22Rv1 (cell line): ENCODE results near the gene GPR27.

ENCODE experiments used
- H3K27ac ChIP-seq: fragments of 450-650 bp; 2 replicates; pipeline ENCODE4 v1.5.1; 2017
- CTCF ChIP-seq: fragments of 450-650 bp; IDR thresholded peaks from 2 replicates; pipeline ENCODE4 v1.5.1; 2017; ENCODE audit warnings: mild to moderate bottlenecking
- ZFX ChIP-seq: fragments of 450-650 bp; IDR thresholded peaks from 2 replicates; pipeline ENCODE4 v1.6.1; 2017; ENCODE audit warnings: antibody characterized with exemption, borderline replicate concordance

The GPR27 gene

GRCh38 chr3:71732637-71733036, 21.0 kb upstream of the GPR27 start:
- TF ChIP-seq CTCF: no peak
- TF ChIP-seq ZFX: no peak
- H3K27ac ChIP-seq: no peak overlapping the region

- no peak for TF ChIP-seq CTCF
- TF ChIP-seq ZFX: no peak
- H3K27ac ChIP-seq: no peak overlapping the region
These were observed 20.3 kb upstream of the GPR27 start for GRCh38 chr3:71733319-71733718.

GRCh38 chr3:71734881-71735280, 18.8 kb upstream of the GPR27 start:
- TF ChIP-seq CTCF: no peak
- TF ChIP-seq ZFX: no peak
- H3K27ac ChIP-seq: no peak overlapping the region

- TF ChIP-seq ZFX: no peak
- no peak for TF ChIP-seq CTCF
- H3K27ac ChIP-seq: no peak overlapping the region
These were observed 11.0 kb upstream of the GPR27 start for GRCh38 chr3:71742621-71743020.

- TF ChIP-seq ZFX: no peak
- no peak for TF ChIP-seq CTCF
- no peak overlapping the region for H3K27ac ChIP-seq
These were observed 8.9 kb upstream of the GPR27 start for GRCh38 chr3:71744738-71745137.

GRCh38 chr3:71751602-71752001, 2.1 kb upstream of the GPR27 start:
- TF ChIP-seq ZFX: no peak
- TF ChIP-seq CTCF: no peak
- no peak overlapping the region for H3K27ac ChIP-seq

- TF ChIP-seq ZFX (no peak), CTCF (no peak)
- no peak overlapping the region for H3K27ac ChIP-seq
These were observed 589 bp upstream of the GPR27 start for GRCh38 chr3:71752831-71753700.
